ENCODE measurements around the gene JOSD1. TPM values are rescaled to one million over a fixed set of nuclear protein-coding genes. Genes with fewer than 3 reads are reported as not detected.

The JOSD1 gene
- total and polyA plus RNA-seq, 10 of the 15 experiments (the other 5 are each of a cell fraction or from before 2014, with no cell fraction given): 6.2 to 54.6 (median 40.5) TPM

DNA sequence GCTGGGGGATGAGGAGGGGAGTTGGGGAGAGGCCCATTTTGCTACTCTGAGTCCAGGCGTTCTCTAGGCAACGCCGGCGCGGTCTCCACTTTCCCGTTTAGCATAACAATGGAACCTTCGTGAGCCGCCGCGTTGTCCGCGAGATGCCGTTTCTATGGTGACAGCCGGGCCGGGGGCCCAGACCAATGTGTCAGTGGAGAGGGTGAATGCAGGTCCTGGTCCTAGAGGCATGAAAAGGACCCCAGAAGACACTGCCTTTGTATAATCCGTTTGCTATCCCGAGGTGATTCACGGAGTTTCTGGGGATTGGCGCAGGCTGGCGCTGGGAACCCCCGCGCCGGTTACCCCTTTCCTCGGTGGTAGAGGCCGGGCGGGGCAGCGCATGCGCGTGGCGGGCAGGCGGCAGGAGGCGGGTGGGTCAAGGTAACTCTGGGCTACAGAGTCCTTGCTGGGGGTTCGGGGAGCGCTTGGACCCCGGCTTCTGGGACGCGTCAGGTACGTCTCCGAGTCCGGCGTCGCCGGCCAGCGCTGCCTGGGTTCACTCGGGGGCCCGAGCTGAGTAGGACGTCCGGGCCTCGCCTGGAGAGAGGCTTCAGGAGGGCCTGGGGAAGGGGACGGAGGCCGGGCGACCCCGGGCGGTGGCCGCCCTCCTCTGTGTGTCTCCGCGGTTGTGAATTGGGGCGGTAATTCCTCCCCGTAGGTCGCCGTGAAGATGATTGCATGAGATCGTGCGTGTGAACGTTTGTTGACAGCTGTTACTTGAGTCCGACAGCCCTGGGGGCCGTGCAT, 44.3 kb downstream of the JOSD1 start, which contains the start of the genes CBY1 and FAM227A (continued):
- TF ChIP-seq, protein P1, sequence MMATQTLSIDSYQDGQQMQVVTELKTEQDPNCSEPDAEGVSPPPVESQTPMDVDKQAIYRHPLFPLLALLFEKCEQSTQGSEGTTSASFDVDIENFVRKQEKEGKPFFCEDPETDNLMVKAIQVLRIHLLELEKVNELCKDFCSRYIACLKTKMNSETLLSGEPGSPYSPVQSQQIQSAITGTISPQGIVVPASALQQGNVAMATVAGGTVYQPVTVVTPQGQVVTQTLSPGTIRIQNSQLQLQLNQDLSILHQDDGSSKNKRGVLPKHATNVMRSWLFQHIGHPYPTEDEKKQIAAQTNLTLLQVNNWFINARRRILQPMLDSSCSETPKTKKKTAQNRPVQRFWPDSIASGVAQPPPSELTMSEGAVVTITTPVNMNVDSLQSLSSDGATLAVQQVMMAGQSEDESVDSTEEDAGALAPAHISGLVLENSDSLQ (IDR thresholded peaks at IDR 0.05): peak; percentile 36; the same call in 1 of the 2 replicates
- TF ChIP-seq DPF2 (IDR thresholded peaks at IDR 0.05): peak; percentile 16; the same call in 1 of the 2 replicates
- no peak for TF ChIP-seq SUPT20H (IDR thresholded peaks at IDR 0.05; ENCODE audit: borderline replicate concordance, control insufficient read depth, low read depth, low read length)
- TF ChIP-seq CREB1 (IDR thresholded peaks at IDR 0.05; ENCODE audit: low read depth): 0 out of 2 replicates have a peak, but pooled peaks have one; percentile 4
- 0 out of 2 replicates have a peak, but pooled peaks have one; percentile 16 for TF ChIP-seq ASH2L (IDR thresholded peaks at IDR 0.05; ENCODE audit: borderline replicate concordance, low read depth)
- TF ChIP-seq RAD21 (IDR thresholded peaks at IDR 0.05; ENCODE audit: insufficient read depth, low read depth, low read length): no peak
- peak; percentile 64; the same call in 1 of the 3 replicates for TF ChIP-seq POU2F2 (IDR thresholded peaks at IDR 0.05; ENCODE audit: borderline replicate concordance, low read depth, low read length)
- peak; percentile 58; the same call in 1 of the 2 replicates for TF ChIP-seq LARP7 (IDR thresholded peaks at IDR 0.05)
- peak; percentile 61; the same call in 1 of the 2 replicates for TF ChIP-seq NBN (IDR thresholded peaks at IDR 0.05)
- peak; percentile 99 for TF ChIP-seq KLF5 (IDR thresholded peaks at IDR 0.05; ENCODE audit: partially characterized antibody)
- 0 out of 4 replicates have a peak, but pooled peaks of 1 of the 2 experiments have one; percentile 10 for TF ChIP-seq SRF (IDR thresholded peaks at IDR 0.05; ENCODE audit: low read depth in 2 of 2, low read length in 2 of 2)
- TF ChIP-seq FOXK2 (IDR thresholded peaks at IDR 0.05): peak; percentile 98
- no peak for TF ChIP-seq JUNB (IDR thresholded peaks at IDR 0.05)
- peak; percentile 91 for TF ChIP-seq SIN3A (IDR thresholded peaks at IDR 0.05; ENCODE audit: low read depth, low read length)
- peak; percentile 80 for TF ChIP-seq POLR2A (IDR thresholded peaks at IDR 0.05; ENCODE audit: low read depth, low read length)
- TF ChIP-seq BRCA1 (IDR thresholded peaks at IDR 0.05; ENCODE audit: low read depth, low read length): 0 out of 2 replicates have a peak, but pooled peaks have one; percentile 35
- TF ChIP-seq GATAD2B (conservative IDR thresholded peaks at IDR 0.05; ENCODE audit: low read depth): peak; percentile 36; the same call in 1 of the 2 replicates
- peak; percentile 40; the same call in 1 of the 2 replicates for TF ChIP-seq RFX5 (IDR thresholded peaks at IDR 0.05; ENCODE audit: low read depth, low read length)
- TF ChIP-seq, protein P2, sequence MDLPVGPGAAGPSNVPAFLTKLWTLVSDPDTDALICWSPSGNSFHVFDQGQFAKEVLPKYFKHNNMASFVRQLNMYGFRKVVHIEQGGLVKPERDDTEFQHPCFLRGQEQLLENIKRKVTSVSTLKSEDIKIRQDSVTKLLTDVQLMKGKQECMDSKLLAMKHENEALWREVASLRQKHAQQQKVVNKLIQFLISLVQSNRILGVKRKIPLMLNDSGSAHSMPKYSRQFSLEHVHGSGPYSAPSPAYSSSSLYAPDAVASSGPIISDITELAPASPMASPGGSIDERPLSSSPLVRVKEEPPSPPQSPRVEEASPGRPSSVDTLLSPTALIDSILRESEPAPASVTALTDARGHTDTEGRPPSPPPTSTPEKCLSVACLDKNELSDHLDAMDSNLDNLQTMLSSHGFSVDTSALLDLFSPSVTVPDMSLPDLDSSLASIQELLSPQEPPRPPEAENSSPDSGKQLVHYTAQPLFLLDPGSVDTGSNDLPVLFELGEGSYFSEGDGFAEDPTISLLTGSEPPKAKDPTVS (IDR thresholded peaks at IDR 0.05; ENCODE audit: low read depth, low read length): no peak
- TF ChIP-seq MEF2B (IDR thresholded peaks at IDR 0.05; ENCODE audit: partially characterized antibody, poor library complexity, severe bottlenecking): no peak
- no peak for TF ChIP-seq FOXM1 (IDR thresholded peaks at IDR 0.05; ENCODE audit: low read depth, low read length)
- TF ChIP-seq NR2F1 (conservative IDR thresholded peaks at IDR 0.05): peak; percentile 39; the same call in 1 of the 2 replicates
- no peak for TF ChIP-seq MYB (IDR thresholded peaks at IDR 0.05; ENCODE audit: borderline replicate concordance, low read depth, low read length)
- TF ChIP-seq, protein P3, sequence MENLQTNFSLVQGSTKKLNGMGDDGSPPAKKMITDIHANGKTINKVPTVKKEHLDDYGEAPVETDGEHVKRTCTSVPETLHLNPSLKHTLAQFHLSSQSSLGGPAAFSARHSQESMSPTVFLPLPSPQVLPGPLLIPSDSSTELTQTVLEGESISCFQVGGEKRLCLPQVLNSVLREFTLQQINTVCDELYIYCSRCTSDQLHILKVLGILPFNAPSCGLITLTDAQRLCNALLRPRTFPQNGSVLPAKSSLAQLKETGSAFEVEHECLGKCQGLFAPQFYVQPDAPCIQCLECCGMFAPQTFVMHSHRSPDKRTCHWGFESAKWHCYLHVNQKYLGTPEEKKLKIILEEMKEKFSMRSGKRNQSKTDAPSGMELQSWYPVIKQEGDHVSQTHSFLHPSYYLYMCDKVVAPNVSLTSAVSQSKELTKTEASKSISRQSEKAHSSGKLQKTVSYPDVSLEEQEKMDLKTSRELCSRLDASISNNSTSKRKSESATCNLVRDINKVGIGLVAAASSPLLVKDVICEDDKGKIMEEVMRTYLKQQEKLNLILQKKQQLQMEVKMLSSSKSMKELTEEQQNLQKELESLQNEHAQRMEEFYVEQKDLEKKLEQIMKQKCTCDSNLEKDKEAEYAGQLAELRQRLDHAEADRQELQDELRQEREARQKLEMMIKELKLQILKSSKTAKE (IDR thresholded peaks at IDR 0.05; ENCODE audit: low read depth, poor library complexity, severe bottlenecking): peak; percentile 94
